Suppressor macrophage treated with lipopolysaccharide for 1 hour (primary cell): ENCODE measurements around the gene MANSC1.
"Not testable (repeated sequence)": the region's sequence is repeated elsewhere in the genome, so short reads cannot be mapped to it uniquely, and the experiment has no call there.

Source experiments
- DNase-seq, 3 donors: peaks; one replicate each; pipeline ENCODE4 v3.0.0-alpha.2; 2020 to 2022

MANSC1 gene

GRCh38 chr12:12323118-12323517 is 26.9 kb downstream of the MANSC1 start:
- no peak for DNase-seq

DNA sequence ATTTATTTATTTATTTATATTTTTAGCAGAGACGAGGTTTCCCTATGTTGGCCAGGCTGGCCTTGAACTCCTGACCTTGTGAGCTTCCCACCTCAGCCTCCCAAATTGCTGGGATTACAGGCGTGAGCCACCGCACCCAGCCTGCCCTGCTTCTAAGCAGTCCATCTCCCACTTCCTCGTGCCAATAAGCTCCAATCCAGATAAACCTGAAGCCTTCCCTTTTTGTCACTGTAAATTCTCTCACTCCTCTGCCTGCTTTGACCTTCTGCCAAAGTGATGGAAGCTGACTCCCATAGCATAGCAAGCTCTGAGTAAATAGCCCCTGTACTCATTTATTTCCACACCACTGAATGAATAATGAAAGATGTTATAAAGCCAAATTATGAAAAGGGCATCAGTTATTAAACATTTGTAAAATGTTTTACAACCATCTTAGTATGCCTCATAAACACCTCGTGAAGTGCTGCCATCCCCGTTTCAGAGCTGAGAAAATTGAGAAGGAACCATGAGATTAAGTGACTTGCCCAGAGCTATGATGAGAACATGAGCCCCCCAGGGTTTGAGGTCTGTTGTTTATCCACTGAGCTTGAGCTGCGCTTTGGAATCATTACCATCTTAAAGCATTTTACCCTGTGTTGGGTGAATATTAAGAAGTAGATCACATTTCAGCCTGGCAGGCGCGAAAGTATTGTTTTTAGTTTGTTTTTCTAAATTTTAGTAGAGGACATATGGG is 30.4 kb downstream of the MANSC1 start:
- no peak for DNase-seq

- DNase-seq: no peak
These were observed 34.2 kb downstream of the MANSC1 start for GRCh38 chr12:12315838-12316237.

DNA sequence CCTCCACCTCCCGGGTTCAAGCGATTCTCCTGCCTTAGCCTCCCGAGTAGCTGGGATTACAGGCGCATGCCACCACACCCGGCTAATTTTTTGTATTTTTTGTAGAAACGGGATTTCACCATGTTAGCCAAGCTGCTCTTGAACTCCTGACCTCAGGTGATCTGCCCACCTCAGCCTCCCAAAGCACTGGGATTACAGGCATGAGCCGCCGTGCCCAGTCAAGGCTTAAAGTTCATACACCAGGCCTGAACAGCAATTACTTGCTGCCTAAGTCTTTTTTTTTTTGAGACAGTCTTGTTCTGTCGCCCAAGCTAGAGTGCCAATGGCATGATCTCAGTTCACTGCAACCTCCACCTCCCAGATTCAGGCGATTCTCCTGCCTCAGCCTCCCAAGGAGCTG is 39.3 kb downstream of the MANSC1 start:
- not testable (repeated sequence) for DNase-seq

DNA sequence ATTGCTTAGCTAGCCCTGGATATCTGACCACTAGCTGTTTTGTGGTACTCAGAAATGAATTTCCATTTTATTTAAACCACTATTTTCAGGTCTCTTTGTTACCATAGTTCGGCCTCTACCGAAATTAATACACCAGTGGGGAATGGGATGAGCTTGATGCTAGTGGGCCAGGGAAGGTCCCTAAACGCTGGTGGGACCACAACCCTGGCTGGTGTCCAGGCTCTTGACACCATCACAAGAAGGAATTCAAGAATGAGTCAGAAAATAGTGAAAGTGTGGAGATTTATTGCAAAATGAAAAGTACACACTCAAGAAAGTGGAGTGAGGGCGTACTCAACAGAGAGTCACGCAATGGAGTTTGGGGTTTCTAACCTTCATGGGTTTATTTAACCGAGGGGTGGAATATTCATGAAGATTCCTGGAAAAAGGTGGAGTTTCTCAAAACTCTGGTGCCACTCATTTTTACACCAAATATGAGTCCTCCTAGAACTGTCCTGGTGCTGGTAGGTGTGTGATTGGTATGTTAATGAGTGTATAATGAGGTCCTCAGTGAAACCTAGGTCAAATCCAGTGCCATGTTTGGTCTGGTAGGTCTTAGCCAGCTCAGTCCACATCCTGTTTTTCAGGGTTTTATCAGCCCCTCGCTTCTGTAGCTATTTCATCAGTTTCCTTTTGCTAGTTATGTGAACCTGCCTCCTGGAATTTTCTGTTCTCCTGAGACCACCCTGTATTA is 44.3 kb downstream of the MANSC1 start:
- DNase-seq: no peak

DNA sequence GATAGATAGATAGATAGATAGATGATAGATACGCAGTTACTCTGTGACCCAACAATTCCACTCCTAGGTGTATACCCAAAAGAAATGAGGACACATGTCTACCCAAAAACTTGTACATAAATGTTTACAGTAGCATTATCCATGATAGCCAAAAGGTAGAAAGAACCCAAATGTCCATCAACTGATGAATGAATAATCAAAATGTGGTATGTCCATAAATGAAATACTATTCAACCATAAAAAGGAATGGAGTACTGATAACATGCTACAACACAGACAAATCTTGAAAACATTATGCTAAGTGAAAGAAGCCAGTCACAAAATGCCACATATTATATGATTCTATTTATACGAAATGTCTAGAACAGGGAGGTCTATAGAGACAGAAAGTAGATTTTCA is 47.1 kb downstream of the MANSC1 start:
- no peak for DNase-seq

DNA sequence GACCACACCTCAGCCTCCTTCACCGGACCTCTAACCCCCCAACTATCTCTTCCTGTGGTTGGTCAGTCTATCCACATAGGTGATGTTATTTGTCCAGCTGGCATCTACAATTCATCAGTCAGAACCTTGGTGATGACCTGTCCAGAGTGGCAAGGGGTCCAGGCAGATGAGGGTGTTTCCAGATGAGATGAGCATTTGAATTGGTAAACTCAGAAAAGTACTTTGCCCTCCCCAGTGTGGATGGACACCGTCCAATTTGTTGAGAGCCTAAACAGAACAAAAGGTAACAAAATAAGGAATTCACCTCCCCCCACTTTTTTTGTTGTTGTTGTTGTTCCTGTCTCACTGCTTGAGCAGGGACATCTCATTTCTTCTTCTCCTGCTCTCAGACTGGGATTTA is 48.9 kb downstream of the MANSC1 start:
- DNase-seq: no peak

GRCh38 chr12:12297201-12297830 is 52.7 kb downstream of the MANSC1 start:
- DNase-seq: no peak

DNA sequence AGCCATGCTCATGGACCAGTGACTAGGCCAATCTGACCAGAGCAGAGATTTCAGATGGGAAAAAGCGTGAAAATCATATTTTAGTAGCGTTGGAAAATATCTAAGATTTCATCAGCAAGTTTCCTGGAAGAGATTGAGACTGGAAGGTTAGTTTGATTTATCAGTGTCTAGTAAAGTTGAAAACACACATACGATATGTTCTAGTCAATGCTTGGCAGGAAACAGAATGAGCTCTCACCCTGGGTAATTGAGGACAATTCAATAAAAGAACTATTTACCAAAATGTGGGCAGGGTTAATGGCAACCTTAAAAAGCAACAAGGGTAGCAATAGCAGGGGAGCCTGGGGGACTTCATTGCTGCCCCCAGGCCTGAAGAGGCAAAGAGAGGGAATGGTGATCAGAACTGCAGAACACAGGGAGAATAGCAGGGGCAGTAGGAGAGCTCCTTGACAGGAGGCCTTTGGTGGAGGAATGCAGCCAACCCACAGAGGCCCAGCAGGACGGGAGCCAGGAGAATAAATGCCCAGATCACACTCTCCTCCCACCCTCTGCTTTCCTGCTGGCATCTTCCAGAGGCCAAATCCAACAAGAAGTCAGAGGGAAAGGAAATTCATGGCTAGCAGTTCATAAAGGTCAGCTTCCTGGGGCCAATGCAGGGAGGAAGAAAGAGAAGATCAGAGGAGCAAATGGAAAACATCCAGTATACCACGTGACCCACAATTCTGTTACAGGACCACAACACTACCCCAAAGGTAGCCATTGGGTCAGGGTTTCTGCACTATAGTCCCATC is 55.6 kb downstream of the MANSC1 start:
- no peak for DNase-seq

- no peak for DNase-seq
These were observed 59.8 kb downstream of the MANSC1 start for GRCh38 chr12:12290206-12290605.

- DNase-seq: no peak
These were observed 63.6 kb downstream of the MANSC1 start for GRCh38 chr12:12286441-12286840.

DNA sequence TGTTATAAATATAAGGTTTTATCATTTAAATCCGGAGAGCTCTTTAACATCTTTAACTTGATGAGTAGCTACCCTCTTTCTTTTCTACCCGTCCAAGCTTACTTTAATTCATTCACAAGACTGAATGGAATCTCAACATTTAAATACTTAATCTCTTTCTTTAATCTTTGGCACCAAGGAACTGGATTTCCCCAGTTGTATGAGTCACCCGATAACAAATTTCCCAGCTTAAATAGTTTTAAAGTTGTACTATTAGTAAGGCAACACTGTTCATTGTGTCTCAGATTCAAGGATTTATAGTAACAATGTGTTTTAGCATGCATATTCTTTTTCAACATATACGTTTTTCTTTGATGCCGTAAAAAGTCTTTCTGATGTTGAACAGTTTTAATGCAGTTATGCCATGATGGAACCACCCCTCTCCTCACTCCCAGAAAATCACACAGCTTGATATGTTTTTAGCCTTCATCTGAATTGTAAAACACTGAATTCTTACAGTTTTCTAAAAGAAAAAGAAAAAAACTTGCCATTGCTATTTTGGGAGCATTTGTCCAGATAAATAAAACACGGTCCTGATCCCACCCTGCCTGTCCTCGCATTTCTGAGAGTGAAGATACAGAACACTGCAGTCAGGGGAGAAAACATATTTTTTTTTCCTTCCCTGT is 67.1 kb downstream of the MANSC1 start:
- DNase-seq: peak in 2 of 3 donors; percentile 23 to 30

DNA sequence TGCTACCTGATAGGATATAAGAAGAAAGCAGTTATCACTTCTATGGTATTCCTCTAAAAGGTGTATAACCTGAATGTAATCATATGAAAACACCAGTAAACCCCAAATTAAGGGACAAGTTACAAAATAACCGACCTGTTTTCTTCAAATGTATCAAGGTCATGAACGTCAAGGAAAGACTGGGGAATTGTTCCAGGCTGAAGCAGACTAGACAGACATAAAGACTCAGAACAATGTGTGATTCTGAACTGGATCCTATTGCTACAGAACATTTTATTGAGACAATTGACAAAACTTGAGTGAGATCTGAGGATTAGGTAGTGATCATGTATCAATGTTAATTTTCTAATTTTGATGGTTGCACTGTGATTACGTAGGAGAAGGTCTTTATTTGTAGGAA is 67.8 kb downstream of the MANSC1 start:
- DNase-seq: no peak

DNA sequence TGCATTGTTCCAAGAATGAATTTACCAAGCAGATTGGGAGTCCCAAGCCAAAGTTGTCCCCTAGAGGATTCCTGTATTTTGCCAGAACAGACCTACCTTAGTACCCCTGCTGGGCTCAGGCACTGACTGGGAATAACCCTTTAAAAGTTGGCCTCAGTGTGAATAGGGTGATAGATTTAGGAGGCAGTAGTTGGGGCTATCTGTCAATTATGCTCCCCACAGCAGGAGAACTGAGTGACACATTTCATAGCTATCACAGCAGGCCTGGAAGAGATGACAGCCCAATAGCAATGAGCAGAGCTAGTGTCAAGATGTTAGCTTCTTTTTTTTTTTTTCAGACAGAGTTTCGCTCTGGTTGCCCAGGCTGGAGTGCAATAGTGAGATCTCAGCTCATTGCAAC is 68.9 kb downstream of the MANSC1 start:
- no peak for DNase-seq

DNA sequence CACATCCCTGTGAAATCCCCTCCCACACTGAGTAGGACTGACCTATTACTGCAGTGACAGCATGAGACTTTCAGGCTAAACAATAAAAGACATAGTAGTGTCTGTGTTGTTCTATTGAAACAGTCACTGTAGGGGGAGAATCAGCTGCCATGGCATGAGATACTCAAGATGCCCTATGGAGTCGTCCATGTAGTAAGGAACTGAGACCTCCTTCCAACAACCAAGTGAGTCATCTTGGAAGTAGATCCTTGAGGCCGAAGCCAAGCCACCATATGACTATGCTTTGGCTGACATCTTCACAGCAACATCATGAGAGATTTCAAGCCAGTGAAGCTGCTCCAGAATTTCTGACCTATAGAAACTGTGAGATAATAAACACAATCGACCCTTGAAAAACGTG is 71.1 kb downstream of the MANSC1 start:
- DNase-seq: no peak
